ENCODE results near the gene CYTH4.

Gene CYTH4

GRCh38 chr22:37292641-37293040 lies 10.3 kb downstream of the CYTH4 start:
- DNase-seq, result no peak

- no peak for DNase-seq
Measured at GRCh38 chr22:37293172-37293571, 10.9 kb downstream of the CYTH4 start.

GRCh38 chr22:37294747-37295146 lies 12.4 kb downstream of the CYTH4 start:
- DNase-seq, result no peak

GRCh38 chr22:37295213-37295886 lies 13.0 kb downstream of the CYTH4 start:
- no peak for DNase-seq

GRCh38 chr22:37295946-37296345 lies 13.6 kb downstream of the CYTH4 start:
- no peak for DNase-seq

- no peak for DNase-seq
Measured at GRCh38 chr22:37298748-37299495, 16.6 kb downstream of the CYTH4 start.

- no peak for DNase-seq
Measured at GRCh38 chr22:37299969-37300509, 17.7 kb downstream of the CYTH4 start.

- no peak for DNase-seq
Measured at GRCh38 chr22:37300551-37301017, 18.3 kb downstream of the CYTH4 start.

GRCh38 chr22:37301144-37301830 lies 19.0 kb downstream of the CYTH4 start:
- DNase-seq, result no peak

- no peak for DNase-seq
Measured at GRCh38 chr22:37302674-37303555, 20.6 kb downstream of the CYTH4 start.

- peak; percentile 92 for DNase-seq
Measured at GRCh38 chr22:37303821-37304274, 21.5 kb downstream of the CYTH4 start.

- peak; percentile 61 for DNase-seq
Measured at GRCh38 chr22:37304595-37305343, 22.5 kb downstream of the CYTH4 start.

GRCh38 chr22:37305887-37306286 lies 23.6 kb downstream of the CYTH4 start:
- no peak for DNase-seq

GRCh38 chr22:37306494-37306829 lies 24.2 kb downstream of the CYTH4 start:
- DNase-seq, result no peak

GRCh38 chr22:37308385-37309200 lies 26.3 kb downstream of the CYTH4 start:
- no peak for DNase-seq

GRCh38 chr22:37309211-37310074 lies 27.1 kb downstream of the CYTH4 start:
- DNase-seq, result peak; percentile 39

- peak; percentile 37 for DNase-seq
Measured at GRCh38 chr22:37310075-37310606, 27.8 kb downstream of the CYTH4 start.

- no peak for DNase-seq
Measured at GRCh38 chr22:37310815-37311595, 28.7 kb downstream of the CYTH4 start.
